GM19467 (cell line): ENCODE data around the gene FBLN2.

Source experiments
- ATAC-seq: cut with Tn5 transposase; IDR thresholded peaks from one replicate; pipeline ENCODE4 v1.9.1; 2021; ENCODE audit warnings: mild to moderate bottlenecking, moderate library complexity; ENCODE audit not compliant: unreplicated experiment

Gene FBLN2

GRCh38 chr3:13529196-13530112, 19.5 kb upstream of the FBLN2 start:
- no peak for ATAC-seq

GRCh38 chr3:13530241-13531009, 18.5 kb upstream of the FBLN2 start:
- no peak for ATAC-seq

GRCh38 chr3:13532085-13532484, 16.8 kb upstream of the FBLN2 start:
- ATAC-seq: no peak

- ATAC-seq: no peak
These were observed 16.3 kb upstream of the FBLN2 start for GRCh38 chr3:13532631-13533030.

GRCh38 chr3:13533885-13534301, 15.0 kb upstream of the FBLN2 start:
- ATAC-seq: no peak

- ATAC-seq: no peak
These were observed 13.4 kb upstream of the FBLN2 start for GRCh38 chr3:13535526-13535875.

- ATAC-seq: no peak
These were observed 13.0 kb upstream of the FBLN2 start for GRCh38 chr3:13535905-13536304.

GRCh38 chr3:13536432-13536831, 12.5 kb upstream of the FBLN2 start:
- no peak for ATAC-seq

- no peak for ATAC-seq
These were observed 12.1 kb upstream of the FBLN2 start for GRCh38 chr3:13536832-13537231.

- no peak for ATAC-seq
These were observed 11.5 kb upstream of the FBLN2 start for GRCh38 chr3:13537244-13537908.

GRCh38 chr3:13537909-13538296, 11.0 kb upstream of the FBLN2 start:
- ATAC-seq: no peak

GRCh38 chr3:13538520-13539291, 10.2 kb upstream of the FBLN2 start:
- no peak for ATAC-seq

- no peak for ATAC-seq
These were observed 9.7 kb upstream of the FBLN2 start for GRCh38 chr3:13539292-13539638.

GRCh38 chr3:13539671-13540070, 9.3 kb upstream of the FBLN2 start:
- no peak for ATAC-seq

- ATAC-seq: no peak
These were observed 8.5 kb upstream of the FBLN2 start for GRCh38 chr3:13540297-13540995.

GRCh38 chr3:13541691-13542090, 7.2 kb upstream of the FBLN2 start:
- ATAC-seq: no peak

- no peak for ATAC-seq
These were observed 6.8 kb upstream of the FBLN2 start for GRCh38 chr3:13542142-13542541.

- no peak for ATAC-seq
These were observed 5.7 kb upstream of the FBLN2 start for GRCh38 chr3:13543253-13543652.

- ATAC-seq: no peak
These were observed 4.6 kb upstream of the FBLN2 start for GRCh38 chr3:13544293-13544831.
